HG02852 (cell line): ENCODE data around the gene SH3BP4.

Experiments
- ATAC-seq: cut with Tn5 transposase; IDR thresholded peaks from one replicate; pipeline ENCODE4 v1.9.1; 2021; ENCODE audit warnings: mild to moderate bottlenecking, moderate library complexity; ENCODE audit not compliant: unreplicated experiment

SH3BP4 gene

GRCh38 chr2:234964631-234965461 lies 13.0 kb downstream of the SH3BP4 start:
- ATAC-seq: no peak

- ATAC-seq: no peak
Observed at GRCh38 chr2:234966340-234966739, 14.5 kb downstream of the SH3BP4 start.

- no peak for ATAC-seq
Observed at GRCh38 chr2:234967201-234967869, 15.5 kb downstream of the SH3BP4 start.

- ATAC-seq: no peak
Observed at GRCh38 chr2:234967870-234968208, 16.0 kb downstream of the SH3BP4 start.

- ATAC-seq: no peak
Observed at GRCh38 chr2:234968631-234969305, 17.0 kb downstream of the SH3BP4 start.

GRCh38 chr2:234969306-234970098 lies 17.7 kb downstream of the SH3BP4 start:
- ATAC-seq: no peak

GRCh38 chr2:234970099-234970440 lies 18.3 kb downstream of the SH3BP4 start:
- no peak for ATAC-seq

- no peak for ATAC-seq
Observed at GRCh38 chr2:234970477-234970882, 18.7 kb downstream of the SH3BP4 start.

GRCh38 chr2:234971496-234971895 lies 19.7 kb downstream of the SH3BP4 start:
- no peak for ATAC-seq

GRCh38 chr2:234973008-234973407 lies 21.2 kb downstream of the SH3BP4 start:
- ATAC-seq: no peak

- no peak for ATAC-seq
Observed at GRCh38 chr2:234974501-234975385, 22.9 kb downstream of the SH3BP4 start.

GRCh38 chr2:234975611-234976010 lies 23.8 kb downstream of the SH3BP4 start:
- no peak for ATAC-seq

GRCh38 chr2:234976479-234977227 lies 24.8 kb downstream of the SH3BP4 start:
- no peak for ATAC-seq

- ATAC-seq: no peak
Observed at GRCh38 chr2:234977228-234977679, 25.4 kb downstream of the SH3BP4 start.

GRCh38 chr2:234978466-234979203 lies 26.8 kb downstream of the SH3BP4 start:
- no peak for ATAC-seq

- ATAC-seq: no peak
Observed at GRCh38 chr2:234979204-234980167, 27.7 kb downstream of the SH3BP4 start.

- no peak for ATAC-seq
Observed at GRCh38 chr2:234980451-234981187, 28.8 kb downstream of the SH3BP4 start.
